NCI-H128 (cell line): ENCODE measurements around the gene RBBP6.
"Not testable (repeated sequence)": the region's sequence is repeated elsewhere in the genome, so short reads cannot be mapped to it uniquely, and the experiment has no call there.

Experiments
- DNase-seq: peaks from one replicate; lab custom pipeline; 2025; ENCODE audit not compliant: unreplicated experiment; lab: John Stamatoyannopoulos, UW

RBBP6 gene

GRCh38 chr16:24539295-24539849 lies at the start of gene RBBP6:
TSS of gene RBBP6 (plus strand) at chr16:24539566. CDS start at chr16:24540627, 1,061 bp downstream.
- peak; percentile 82 for DNase-seq

GRCh38 chr16:24490866-24491265 lies 48.5 kb upstream of the RBBP6 start:
- DNase-seq = no peak

GRCh38 chr16:24491731-24492130 lies 47.6 kb upstream of the RBBP6 start:
- DNase-seq = no peak

GRCh38 chr16:24493821-24494220 lies 45.5 kb upstream of the RBBP6 start:
- DNase-seq = no peak

GRCh38 chr16:24495207-24495606 lies 44.2 kb upstream of the RBBP6 start:
- not testable (repeated sequence) for DNase-seq

- no peak for DNase-seq
Measured at GRCh38 chr16:24497440-24497839, 41.9 kb upstream of the RBBP6 start.

GRCh38 chr16:24499193-24499814 lies 40.1 kb upstream of the RBBP6 start:
- DNase-seq = no peak

GRCh38 chr16:24504472-24505345 lies 34.7 kb upstream of the RBBP6 start:
- peak; percentile 6 for DNase-seq

GRCh38 chr16:24505959-24506358 lies 33.4 kb upstream of the RBBP6 start:
- no peak for DNase-seq

GRCh38 chr16:24507959-24508480 lies 31.3 kb upstream of the RBBP6 start:
- DNase-seq = no peak

GRCh38 chr16:24508614-24509013 lies 30.8 kb upstream of the RBBP6 start:
- no peak for DNase-seq

GRCh38 chr16:24509536-24509935 lies 29.8 kb upstream of the RBBP6 start:
- no peak for DNase-seq

- no peak for DNase-seq
Measured at GRCh38 chr16:24511174-24511573, 28.2 kb upstream of the RBBP6 start.

- no peak for DNase-seq
Measured at GRCh38 chr16:24511792-24512191, 27.6 kb upstream of the RBBP6 start.

GRCh38 chr16:24514096-24514495 lies 25.3 kb upstream of the RBBP6 start:
- DNase-seq = no peak

GRCh38 chr16:24515186-24515585 lies 24.2 kb upstream of the RBBP6 start:
- DNase-seq = no peak

GRCh38 chr16:24516900-24517669 lies 22.3 kb upstream of the RBBP6 start:
- DNase-seq = peak; percentile 47

- DNase-seq = no peak
Measured at GRCh38 chr16:24518498-24518897, 20.9 kb upstream of the RBBP6 start.

- DNase-seq = no peak
Measured at GRCh38 chr16:24520983-24521382, 18.4 kb upstream of the RBBP6 start.

GRCh38 chr16:24522751-24523150 lies 16.6 kb upstream of the RBBP6 start:
- DNase-seq = no peak

GRCh38 chr16:24523569-24523968 lies 15.8 kb upstream of the RBBP6 start:
- no peak for DNase-seq
